HG03439 (cell line): ENCODE results near the gene SC5D.

Experiments used
- ATAC-seq: cut with Tn5 transposase; IDR thresholded peaks from one replicate; pipeline ENCODE4 v1.9.1; 2021; ENCODE audit warnings: mild to moderate bottlenecking, moderate library complexity; ENCODE audit not compliant: unreplicated experiment

SC5D gene

DNA sequence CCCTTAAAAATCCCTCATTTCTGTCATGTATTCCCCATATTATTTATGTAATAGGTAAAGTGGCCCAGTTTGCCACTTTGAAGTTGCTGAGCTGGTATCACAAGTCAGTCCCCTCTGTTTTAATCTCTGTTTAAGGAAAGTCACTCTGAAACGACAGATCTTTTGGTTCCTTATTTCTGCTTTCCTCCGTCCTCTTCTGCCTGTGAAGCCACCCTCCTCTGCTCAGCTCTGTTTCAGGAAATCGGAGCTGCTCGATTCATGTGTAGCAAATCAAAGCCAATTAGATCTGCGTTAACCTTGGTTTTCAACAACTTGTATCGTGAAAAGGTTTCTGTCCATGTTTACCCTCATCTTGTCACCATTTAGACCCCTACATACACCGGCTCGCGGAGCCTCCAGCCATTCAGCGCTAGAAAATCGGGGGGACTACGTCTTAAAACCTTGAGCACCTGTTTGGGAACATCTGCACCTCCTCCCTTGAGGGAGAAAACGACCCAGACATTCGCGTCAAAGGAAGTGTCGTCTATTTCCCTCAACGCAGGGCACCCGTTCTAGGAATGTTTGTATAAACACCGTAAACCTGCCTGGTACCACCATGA is 576 bp upstream of the SC5D start:
- ATAC-seq: peak; percentile 18

GRCh38 chr11:121293288-121293594 is 670 bp downstream of the SC5D start:
- no peak for ATAC-seq

GRCh38 chr11:121295246-121296029 is 2.9 kb downstream of the SC5D start:
- no peak for ATAC-seq

DNA sequence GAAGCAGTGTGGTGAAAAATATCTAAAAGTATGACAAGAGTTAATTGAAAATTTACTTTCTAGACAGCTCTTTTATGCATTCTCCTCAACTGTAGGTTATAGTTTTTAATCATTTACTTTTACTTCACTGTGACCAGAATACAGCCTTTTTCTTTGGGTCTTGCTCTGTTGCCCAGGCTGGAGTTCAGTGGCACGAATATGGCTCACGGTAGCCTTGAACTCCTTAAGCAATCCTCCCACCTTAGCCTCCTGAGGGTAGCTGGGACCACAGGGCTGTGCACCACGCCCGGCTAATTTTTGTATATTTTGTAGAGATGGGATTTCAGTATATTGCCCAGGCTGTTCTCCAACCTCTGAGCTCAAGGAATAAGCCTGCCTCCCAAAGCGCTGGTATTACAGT is 5.3 kb downstream of the SC5D start:
- ATAC-seq: no peak

GRCh38 chr11:121298774-121299173 is 6.2 kb downstream of the SC5D start:
- no peak for ATAC-seq

- no peak for ATAC-seq
Measured at GRCh38 chr11:121299417-121299816, 6.8 kb downstream of the SC5D start.

- no peak for ATAC-seq
Measured at GRCh38 chr11:121300313-121300971, 7.9 kb downstream of the SC5D start.

DNA sequence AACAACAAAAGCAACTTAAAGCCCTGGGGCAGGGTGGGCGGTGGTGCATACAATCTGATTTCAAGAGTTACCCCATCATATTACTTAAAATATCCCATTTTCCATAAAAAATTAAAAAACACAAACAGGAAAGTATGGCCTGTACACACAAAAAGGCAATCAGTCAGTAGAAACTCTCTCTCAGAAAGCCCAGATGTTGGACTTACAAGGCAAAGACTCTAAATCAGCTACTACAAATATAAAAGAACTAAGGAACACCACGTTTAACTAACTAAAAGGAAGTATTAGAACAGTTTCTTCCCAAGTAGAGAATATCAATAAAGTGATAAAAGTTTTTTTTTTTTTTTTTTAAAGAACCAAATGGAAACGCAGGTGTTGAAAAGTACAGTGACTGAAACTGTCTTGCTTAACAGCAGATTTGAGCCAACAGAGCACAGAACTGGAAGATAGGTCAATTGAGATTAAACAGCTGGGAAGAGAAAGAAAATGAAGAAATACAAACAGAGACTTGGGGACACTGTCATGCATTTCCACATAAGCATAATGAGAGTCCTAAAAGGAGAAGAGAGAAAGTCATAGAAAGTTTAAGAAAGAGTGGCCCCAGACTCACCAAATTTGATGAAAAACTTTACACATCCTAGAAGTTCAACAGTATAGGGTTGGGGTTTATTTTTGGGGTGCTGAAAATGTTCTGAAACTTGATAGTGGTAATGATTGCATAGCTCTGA is 8.6 kb downstream of the SC5D start:
- ATAC-seq: no peak

DNA sequence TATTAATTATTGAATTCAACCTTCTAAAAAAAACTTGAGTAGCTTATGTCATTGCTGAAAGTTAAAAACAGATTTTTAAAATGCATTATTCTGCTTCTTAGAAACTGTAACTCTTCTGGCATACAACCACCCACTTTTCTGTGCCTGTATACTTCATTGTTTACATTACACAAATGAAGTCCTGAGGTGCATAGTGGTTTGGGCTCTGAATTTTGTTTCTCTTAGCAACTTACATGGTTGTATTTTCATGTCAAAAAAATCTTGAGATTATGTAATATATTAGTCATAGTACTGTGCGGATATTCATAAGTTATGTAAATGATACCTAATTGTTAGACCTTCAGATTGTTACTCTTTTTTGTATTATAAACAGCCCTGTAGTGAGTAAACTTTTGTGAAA is 12.2 kb downstream of the SC5D start:
- ATAC-seq: no peak

- ATAC-seq: no peak
Measured at GRCh38 chr11:121308816-121309215, 16.2 kb downstream of the SC5D start.

GRCh38 chr11:121309688-121310087 is 17.1 kb downstream of the SC5D start:
- no peak for ATAC-seq

DNA sequence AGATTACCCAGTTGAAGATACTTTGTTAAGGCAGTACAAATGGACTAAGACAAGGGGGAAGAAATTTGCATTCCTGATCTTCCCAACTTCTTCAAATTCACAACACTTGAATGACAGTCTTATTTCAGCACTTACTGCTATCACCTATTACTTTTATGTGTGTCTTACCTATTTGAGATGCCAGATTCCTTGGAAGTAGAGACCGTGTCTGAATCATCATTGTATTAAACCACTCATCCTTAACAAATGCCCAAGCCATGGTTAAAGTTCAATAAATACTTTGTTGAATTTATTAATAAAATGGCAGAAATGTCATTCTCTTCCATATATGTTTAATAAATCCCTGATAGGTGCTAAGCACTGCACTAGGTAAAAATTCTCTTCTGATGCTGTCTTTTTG is 18.3 kb downstream of the SC5D start:
- no peak for ATAC-seq

DNA sequence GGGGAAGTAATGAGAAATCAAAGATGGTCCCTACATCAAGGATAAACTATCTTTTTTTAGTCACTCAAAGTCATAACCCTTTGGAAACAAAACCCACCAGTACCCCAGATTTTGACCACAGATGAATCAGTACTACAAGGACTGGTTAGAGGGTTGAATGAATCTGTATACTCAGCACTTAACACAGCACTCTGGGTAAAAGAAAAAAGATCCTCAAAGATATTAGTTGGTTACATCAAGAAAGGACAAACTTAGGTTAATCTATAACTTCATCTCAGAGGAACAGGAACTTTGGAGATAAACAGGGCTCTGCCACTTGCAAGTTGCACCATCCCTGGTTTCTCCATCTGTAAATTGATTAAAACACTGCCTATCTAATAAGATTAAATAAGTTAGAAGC is 18.8 kb downstream of the SC5D start:
- ATAC-seq: no peak

- no peak for ATAC-seq
Measured at GRCh38 chr11:121312483-121312882, 19.9 kb downstream of the SC5D start.

DNA sequence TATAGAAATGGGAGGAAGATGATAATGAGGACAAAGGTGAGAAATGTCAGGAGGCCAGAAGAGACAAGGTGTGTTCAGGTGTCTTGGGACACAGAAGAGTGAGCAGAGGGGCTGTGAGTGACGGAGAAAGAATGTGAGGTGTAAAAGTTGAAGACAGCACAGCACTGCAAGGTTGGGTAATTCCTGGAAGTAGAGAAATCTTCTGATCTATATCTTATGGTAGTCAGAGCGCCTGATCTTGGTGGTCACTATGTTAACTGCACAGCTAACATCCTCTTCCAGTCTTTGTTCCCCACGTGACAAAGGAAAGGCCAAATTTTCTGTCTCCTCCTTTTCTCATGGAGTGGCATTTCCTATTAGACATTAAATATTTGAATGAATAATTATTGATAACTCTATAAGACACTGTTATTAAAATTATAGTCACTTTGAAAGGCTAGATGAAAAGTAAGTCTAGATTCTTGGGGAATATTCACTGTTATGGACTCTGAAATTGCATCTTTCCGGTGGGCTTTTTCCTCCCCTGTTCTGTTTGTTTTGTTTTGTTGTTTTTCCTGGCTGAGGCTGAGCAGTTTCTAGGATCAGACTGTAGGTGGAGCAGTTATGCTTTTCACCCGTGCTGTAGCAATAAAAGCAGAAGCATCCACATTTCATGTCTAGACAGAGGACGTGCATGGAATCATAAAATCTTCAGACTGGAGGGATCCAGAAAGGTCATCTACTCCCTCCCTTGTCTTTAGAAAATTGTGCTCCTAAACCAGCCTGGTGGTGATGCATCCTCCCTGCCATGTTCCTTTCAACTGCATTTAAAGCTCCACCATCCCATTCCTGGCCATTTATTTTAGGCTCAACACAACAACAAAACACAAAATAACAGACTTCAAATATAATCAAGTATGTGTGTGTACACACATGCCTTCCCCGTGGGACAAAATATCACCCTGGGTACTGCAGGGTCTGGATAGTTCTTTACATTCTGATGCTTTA is 26.6 kb downstream of the SC5D start:
- no peak for ATAC-seq

- no peak for ATAC-seq
Measured at GRCh38 chr11:121321614-121322243, 29.2 kb downstream of the SC5D start.

DNA sequence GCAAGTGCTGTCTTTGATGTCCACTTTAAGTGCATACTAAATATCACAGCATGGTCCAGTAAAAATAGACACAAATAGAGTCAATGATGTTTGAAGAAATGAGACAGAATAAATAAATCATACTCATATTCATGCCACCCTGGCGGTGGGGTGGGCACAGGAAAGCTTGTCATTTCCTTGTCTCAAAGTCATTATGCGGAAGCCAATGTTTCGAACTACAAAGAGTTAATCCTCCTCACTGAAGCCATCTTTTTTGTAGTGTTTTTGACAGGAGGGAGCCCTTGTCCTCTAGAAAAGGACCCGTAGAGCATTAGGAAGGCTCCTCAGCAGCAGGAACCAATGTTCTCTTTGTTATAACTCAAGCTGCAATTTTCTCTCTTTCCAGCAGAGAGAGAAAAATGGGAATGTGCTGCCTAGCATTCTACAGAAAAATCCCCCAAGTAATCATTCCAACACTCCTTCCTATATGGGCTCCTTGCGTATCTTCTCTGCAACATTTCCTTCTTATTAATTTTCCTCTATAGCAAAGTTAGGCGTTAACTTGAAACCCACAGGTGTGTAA is 30.6 kb downstream of the SC5D start:
- ATAC-seq: no peak

DNA sequence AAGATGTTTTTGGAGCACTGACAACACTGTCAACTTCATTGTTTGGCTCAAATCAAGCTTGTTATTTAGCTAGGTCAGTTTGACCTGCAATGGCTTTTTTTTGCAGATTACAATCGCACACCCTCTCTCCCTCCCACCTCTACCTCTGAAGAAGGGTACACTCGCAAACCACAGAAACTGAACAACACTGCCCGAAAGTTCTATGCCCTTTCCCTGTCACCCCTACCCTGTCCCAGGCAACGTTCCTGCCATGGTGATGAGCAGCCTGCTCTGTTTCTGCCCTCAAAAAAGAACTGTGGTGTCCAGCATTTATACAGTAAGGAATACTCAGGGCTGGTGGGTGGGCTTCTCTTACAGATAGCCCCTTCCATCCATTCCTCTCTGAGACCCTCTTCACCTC is 33.7 kb downstream of the SC5D start:
- ATAC-seq: no peak

GRCh38 chr11:121327553-121327952 is 35.0 kb downstream of the SC5D start:
- ATAC-seq: no peak
